HG03457 (cell line): ENCODE measurements around the gene CLUH.
"Not testable (repeated sequence)": the region's sequence is repeated elsewhere in the genome, so short reads cannot be mapped to it uniquely, and the experiment has no call there.

Source experiments
- ATAC-seq: cut with Tn5 transposase; IDR thresholded peaks from one replicate; pipeline ENCODE4 v1.9.1; 2021; ENCODE audit warnings: moderate number of reproducible peaks; ENCODE audit not compliant: unreplicated experiment

Gene CLUH

GRCh38 chr17:2701996-2702741, 9.4 kb downstream of the CLUH start:
- ATAC-seq: no peak

GRCh38 chr17:2701161-2701995, 10.2 kb downstream of the CLUH start:
- no peak for ATAC-seq

DNA sequence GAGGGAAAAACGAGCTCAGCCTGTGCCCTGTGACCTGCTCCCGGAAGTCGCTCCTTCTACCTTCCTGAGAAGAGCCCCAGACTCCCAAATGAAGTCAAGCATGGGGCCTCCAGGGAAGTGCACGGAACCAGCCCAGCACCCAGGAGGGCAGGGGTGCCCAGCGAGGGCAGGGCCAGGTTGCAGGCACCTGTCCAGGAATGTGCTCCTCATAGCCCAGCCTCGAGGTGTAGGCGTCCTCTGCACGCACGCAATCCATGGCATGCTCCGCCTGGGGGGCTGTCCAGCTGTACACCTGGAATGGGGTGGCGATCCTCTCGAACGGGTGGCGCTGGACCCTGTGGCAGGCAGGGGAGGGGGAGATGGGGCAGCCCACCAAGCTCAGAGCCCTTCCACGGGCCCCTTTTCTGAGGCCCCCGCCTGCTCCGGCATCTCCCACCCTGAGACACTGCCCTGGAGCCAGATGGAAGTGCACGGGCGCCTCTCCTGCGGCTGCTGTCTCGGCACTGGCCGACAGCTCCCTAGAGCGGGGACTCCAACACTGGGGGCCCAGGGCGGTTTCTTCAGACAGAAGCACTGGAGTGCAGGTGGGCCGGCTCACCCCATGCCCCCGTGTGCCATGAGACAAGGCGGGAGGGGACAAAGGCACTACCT, 10.9 kb downstream of the CLUH start:
- no peak for ATAC-seq

DNA sequence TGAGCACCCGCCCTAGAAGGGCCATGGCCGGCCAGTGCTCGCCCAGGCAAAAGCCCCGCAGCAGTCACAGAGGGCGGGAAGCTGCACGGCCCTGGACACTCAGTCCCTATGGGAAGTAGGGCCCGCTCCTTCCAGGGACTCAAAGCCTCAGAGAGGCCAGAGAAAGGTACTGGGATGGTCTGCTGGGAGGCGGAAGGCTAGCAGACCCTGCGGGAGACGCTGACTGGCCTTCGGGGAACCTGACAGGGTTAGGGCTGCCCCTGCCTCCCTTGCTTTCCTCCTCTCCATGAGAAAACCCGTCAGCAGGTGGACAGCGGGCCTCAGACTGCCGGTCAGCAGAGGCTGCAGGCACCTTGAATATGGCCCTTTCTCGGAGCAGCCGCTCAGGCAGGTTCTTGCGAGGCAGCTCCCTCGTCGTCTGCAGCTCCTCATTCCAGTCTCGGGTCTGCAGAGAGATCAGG, 11.5 kb downstream of the CLUH start:
- ATAC-seq: no peak

DNA sequence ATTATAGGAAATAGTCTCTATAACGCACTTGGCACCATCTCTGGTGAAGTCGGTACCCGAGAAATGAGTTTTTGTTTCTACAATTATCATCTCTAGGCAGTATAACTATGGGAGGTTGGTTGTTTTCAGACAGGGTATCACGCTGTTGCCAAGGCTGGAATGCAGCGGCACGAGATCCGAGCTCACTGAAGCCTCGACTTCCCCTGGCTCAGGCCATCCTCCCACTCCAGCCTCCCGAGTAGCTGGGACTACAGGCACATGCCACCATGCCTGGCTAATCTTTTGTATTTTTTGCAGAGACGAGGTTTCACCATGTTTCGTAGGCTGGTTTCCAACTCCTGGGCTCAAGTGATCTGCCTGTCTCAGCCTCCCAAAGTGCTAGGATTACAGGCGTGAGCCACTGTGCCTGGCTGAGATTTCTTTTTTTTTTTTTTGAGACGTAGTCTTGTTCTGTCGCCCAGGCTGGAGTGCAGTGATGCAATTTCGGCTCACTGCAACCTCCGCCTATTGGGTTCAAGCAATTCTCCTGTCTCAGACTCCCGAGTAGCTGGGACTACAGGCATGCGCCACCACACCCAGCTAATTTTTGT, 12.3 kb downstream of the CLUH start:
- not testable (repeated sequence) for ATAC-seq

- ATAC-seq: no peak
These were observed 13.9 kb downstream of the CLUH start for GRCh38 chr17:2697611-2698162.

- ATAC-seq: no peak
These were observed 15.4 kb downstream of the CLUH start for GRCh38 chr17:2695961-2696760.

GRCh38 chr17:2695243-2695960, 16.2 kb downstream of the CLUH start:
- no peak for ATAC-seq

- ATAC-seq: no peak
These were observed 17.0 kb downstream of the CLUH start for GRCh38 chr17:2694381-2695242.

DNA sequence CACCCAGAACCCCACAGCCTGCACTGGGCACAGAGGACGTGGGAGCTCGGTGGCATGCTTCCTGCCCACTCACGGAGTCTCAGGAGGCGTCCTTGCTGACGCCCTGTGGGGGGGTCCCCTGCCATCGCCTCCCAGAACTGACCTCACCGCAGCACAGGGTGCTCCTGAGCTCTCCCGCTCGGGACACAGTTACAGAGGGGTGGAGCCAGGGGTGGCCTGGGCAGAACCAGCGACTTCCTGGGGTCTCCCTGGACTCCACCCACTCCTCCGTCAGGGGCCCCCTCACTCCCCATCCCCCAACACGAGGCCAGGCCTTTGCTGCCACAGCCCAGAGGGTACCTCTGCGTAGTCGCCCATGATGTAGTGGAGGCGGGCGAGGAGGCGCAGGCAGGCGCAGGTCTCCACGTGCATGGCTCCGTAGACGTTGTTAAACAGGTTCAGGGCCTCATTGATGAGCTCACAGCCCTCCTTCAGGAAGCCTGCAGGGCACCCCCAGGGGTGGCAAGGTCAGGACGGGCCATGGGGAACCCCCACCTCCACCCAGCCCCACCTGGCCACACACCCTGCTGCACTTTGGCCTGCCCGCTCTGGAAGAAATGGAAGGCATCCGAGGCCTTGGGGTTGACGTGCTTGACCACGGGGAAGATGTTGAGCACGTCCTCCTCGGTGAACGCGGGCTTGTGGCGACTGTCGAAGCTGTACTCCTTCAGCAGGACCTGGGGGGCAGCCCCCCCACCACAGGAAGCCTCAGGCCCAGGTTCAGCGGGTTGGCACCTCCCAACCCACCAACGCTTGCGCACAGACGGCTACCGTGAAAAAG, 17.8 kb downstream of the CLUH start:
- ATAC-seq: no peak

- ATAC-seq: no peak
These were observed 18.8 kb downstream of the CLUH start for GRCh38 chr17:2692781-2693135.

- ATAC-seq: no peak
These were observed 19.4 kb downstream of the CLUH start for GRCh38 chr17:2691965-2692780.

DNA sequence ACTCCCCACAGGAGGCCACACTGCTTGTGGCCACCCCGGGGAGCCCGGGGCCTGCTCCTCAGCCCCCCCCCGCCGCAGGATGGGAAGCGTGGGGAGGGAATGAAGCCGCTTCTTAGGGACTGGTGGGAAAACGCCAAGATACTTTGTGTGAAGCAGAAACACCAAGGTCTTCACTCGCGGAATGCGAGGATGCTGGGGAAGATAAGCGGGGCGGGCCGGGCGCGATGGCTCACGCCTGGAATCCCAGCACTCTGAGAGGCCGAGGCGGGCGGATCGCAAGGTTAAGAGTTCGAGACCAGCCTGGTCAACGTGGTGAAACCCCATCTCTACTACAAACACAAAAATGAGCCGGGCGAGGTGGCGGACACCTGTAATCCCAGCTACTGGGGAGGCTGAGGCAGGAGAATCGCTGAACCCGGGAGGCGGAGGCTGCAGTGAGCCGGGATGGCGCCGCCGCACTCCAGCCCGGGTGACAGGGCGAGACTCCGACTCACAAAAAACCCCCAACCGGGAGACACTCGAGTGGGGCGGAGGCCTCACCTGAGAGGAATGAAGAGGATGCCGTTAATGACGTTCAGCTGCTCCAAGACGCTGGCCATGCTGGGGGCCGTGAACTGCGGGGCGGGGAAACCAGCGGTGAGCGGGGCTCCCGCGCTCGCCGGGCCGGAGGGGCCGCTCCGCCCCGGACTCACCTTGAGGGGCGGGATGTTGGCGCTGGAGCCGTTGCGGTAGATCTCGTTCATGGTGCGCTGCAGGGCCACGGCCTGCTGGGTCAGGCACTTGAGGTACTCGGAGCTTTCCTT, 20.3 kb downstream of the CLUH start:
- ATAC-seq: no peak

DNA sequence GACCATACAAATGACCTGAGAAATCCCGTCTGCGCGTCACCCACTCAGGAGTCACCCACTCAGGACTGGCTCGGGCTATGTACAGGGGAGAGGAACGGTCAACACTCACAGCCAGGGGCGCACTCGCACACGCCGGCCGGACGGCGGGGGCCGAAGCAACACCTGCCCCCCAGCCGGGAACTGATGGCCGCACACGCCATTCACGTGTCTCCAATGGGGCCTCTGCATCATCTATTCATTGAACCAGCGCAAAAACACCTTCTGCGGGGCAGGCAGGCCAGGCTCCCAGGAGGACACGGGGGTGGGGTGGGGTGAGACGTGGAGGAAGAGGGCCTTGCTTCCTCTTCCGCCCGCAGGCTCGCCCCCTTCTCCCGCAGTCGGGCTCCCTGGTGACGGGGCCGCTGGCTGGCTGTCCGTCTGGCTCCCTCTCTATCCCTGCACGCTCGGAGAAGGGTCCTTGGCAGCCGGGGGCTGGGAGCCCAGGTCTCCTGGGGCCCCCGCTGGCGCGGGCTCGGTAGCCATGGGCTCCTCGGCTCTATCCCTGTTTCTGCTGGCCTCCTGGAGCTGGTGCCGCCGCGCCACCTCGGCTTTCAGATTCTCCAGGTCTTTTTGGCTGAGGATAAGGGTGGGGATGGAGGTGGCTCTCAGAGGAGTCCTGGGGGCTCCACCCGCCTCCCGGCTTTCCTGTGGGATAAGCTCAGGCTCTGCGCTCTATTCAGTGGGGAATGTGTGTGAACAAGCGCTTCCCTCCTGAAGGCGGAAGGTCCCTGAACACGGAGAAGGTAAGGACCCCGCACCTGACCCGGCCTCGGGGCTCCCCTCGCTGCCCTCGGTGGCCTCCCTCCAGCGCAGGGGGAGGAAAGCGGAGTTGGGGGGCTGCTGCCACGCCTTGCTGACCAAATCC, 21.1 kb downstream of the CLUH start:
- no peak for ATAC-seq
